MM.1S (cell line): Measurements from ENCODE around the gene NLRP9.

Experiments used
- CTCF ChIP-seq: fragments of 300-600 bp; sonication (generic); IDR thresholded peaks from 2 replicates; pipeline ENCODE4 v1.5.1; 2016; ENCODE audit warnings: antibody characterized with exemption, low read length, mixed read lengths
- EZH2phosphoT487 ChIP-seq: fragments of 300-600 bp; sonication (generic); IDR thresholded peaks from 2 replicates; pipeline ENCODE4 v1.6.1; 2018; ENCODE audit warnings: antibody characterized with exemption, low read length

GRCh38 chr19:55687281-55688201 is 50.7 kb downstream of the NLRP9 start:
- no peak for TF ChIP-seq CTCF
- no peak for TF ChIP-seq EZH2phosphoT487
